Adipocyte (in vitro differentiated cells): ENCODE data around the gene IL17RE.
A peak's percentile ranks its signal among the peaks of the same experiment; 100 is the strongest.
"Not testable (repeated sequence)": the region's sequence is repeated elsewhere in the genome, so short reads cannot be mapped to it uniquely, and the experiment has no call there.

Experiments
- DNase-seq: peaks from one replicate; pipeline ENCODE4 v3.0.0-alpha.2; 2015; ENCODE audit warnings: low read depth
- H3K27me3 ChIP-seq: replicated peaks from 2 replicates; pipeline ENCODE4 v1.7.0; 2013; ENCODE audit warnings: mild to moderate bottlenecking, low read length, moderate library complexity; ENCODE audit not compliant: control insufficient read depth, insufficient read depth
- H3K36me3 ChIP-seq: 2 replicates; pipeline ENCODE4 v1.7.0; 2013; ENCODE audit warnings: low read length, mild to moderate bottlenecking, moderate library complexity; ENCODE audit not compliant: control insufficient read depth, insufficient read depth, severe bottlenecking
- H3K4me1 ChIP-seq: 2 replicates; pipeline ENCODE4 v1.7.0; 2013; ENCODE audit warnings: mild to moderate bottlenecking, low read length, moderate library complexity; ENCODE audit not compliant: control insufficient read depth, insufficient read depth
- H3K4me3 ChIP-seq: 2 replicates; pipeline ENCODE4 v1.7.0; 2013; ENCODE audit warnings: mild to moderate bottlenecking, low read length, moderate library complexity
- H3K9ac ChIP-seq: 2 replicates; pipeline ENCODE4 v1.7.0; 2013; ENCODE audit warnings: mild to moderate bottlenecking, low read length, moderate library complexity
- H3K9me3 ChIP-seq: 2 replicates; pipeline ENCODE4 v1.7.0; 2013; ENCODE audit warnings: mild to moderate bottlenecking, low read length, moderate library complexity; ENCODE audit not compliant: control insufficient read depth

Gene IL17RE

GRCh38 chr3:9896755-9897407 lies 5.8 kb upstream of the IL17RE start:
- peaks cover 21% of the 10 kb centered on the region for H3K36me3 ChIP-seq
- DNase-seq = peak; percentile 28
- peaks cover 58% of the 10 kb centered on the region for H3K4me1 ChIP-seq
- H3K4me3 ChIP-seq, H3K27me3 ChIP-seq, H3K9me3 ChIP-seq, H3K9ac ChIP-seq: not testable (repeated sequence)

- Histone ChIP-seq H3K36me3 (peaks cover 15% of the 10 kb centered on the region), H3K4me1 (peaks cover 59% of the 10 kb centered on the region), H3K9ac (peak overlapping the region; percentile 32), H3K4me3 (no peak overlapping the region), H3K9me3 (no peaks in the 10 kb centered on the region), H3K27me3 (no peaks in the 10 kb centered on the region)
- no peak for DNase-seq
Observed at GRCh38 chr3:9897408-9898372, 5.0 kb upstream of the IL17RE start.

- DNase-seq = no peak
- Histone ChIP-seq H3K9me3 (no peaks in the 10 kb centered on the region), H3K36me3 (peaks cover 5% of the 10 kb centered on the region), H3K4me3 (no peak overlapping the region), H3K4me1 (peaks cover 59% of the 10 kb centered on the region), H3K9ac (peak overlapping the region; percentile 18), H3K27me3 (no peaks in the 10 kb centered on the region)
Observed at GRCh38 chr3:9898467-9899241, 4.0 kb upstream of the IL17RE start.

GRCh38 chr3:9899289-9899791 lies 3.3 kb upstream of the IL17RE start:
- H3K36me3 ChIP-seq = peaks cover 5% of the 10 kb centered on the region

GRCh38 chr3:9900965-9901415 lies 1.7 kb upstream of the IL17RE start:
- H3K9me3 ChIP-seq, H3K27me3 ChIP-seq, H3K4me3 ChIP-seq, H3K9ac ChIP-seq, H3K36me3 ChIP-seq, DNase-seq: not testable (repeated sequence)
- H3K4me1 ChIP-seq = peaks cover 52% of the 10 kb centered on the region

More at GRCh38 chr3:9899289-9899791, 3.3 kb upstream of the IL17RE start:
- H3K9ac ChIP-seq = peak overlapping the region; percentile 18
- H3K4me1 ChIP-seq = peaks cover 57% of the 10 kb centered on the region
- no peaks in the 10 kb centered on the region for H3K9me3 ChIP-seq
- DNase-seq = no peak
- H3K27me3 ChIP-seq = no peaks in the 10 kb centered on the region
- H3K4me3 ChIP-seq = no peak overlapping the region

GRCh38 chr3:9901967-9902366 lies 681 bp upstream of the IL17RE start:
- no peaks in the 10 kb centered on the region for H3K27me3 ChIP-seq
- no peak overlapping the region for H3K9ac ChIP-seq
- H3K4me1 ChIP-seq = peaks cover 47% of the 10 kb centered on the region
- no peaks in the 10 kb centered on the region for H3K9me3 ChIP-seq
- DNase-seq = no peak
- no peaks in the 10 kb centered on the region for H3K36me3 ChIP-seq
- no peak overlapping the region for H3K4me3 ChIP-seq

GRCh38 chr3:9903238-9903624 lies 583 bp downstream of the IL17RE start:
- Histone ChIP-seq H3K4me1 (peaks cover 34% of the 10 kb centered on the region), H3K9me3 (no peaks in the 10 kb centered on the region), H3K9ac (peak overlapping the region; percentile 85), H3K36me3 (peaks cover 6% of the 10 kb centered on the region), H3K4me3 (peak overlapping the region; percentile 75), H3K27me3 (no peaks in the 10 kb centered on the region)
- DNase-seq = peak; percentile 37

- Histone ChIP-seq H3K9me3 (no peaks in the 10 kb centered on the region), H3K27me3 (no peaks in the 10 kb centered on the region), H3K36me3 (peaks cover 6% of the 10 kb centered on the region), H3K4me1 (peaks cover 28% of the 10 kb centered on the region), H3K9ac (peak overlapping the region; percentile 85), H3K4me3 (peak overlapping the region; percentile 75)
- no peak for DNase-seq
Observed at GRCh38 chr3:9903904-9904303, 1.3 kb downstream of the IL17RE start.

GRCh38 chr3:9906480-9906879 lies 3.8 kb downstream of the IL17RE start:
- H3K4me1 ChIP-seq = peaks cover 27% of the 10 kb centered on the region
- H3K36me3 ChIP-seq = peaks cover 6% of the 10 kb centered on the region
- DNase-seq = no peak
- no peaks in the 10 kb centered on the region for H3K27me3 ChIP-seq
- H3K9ac ChIP-seq = no peak overlapping the region
- H3K4me3 ChIP-seq = no peak overlapping the region
- no peaks in the 10 kb centered on the region for H3K9me3 ChIP-seq

GRCh38 chr3:9908286-9908685 lies 5.6 kb downstream of the IL17RE start:
- H3K4me1 ChIP-seq = peaks cover 25% of the 10 kb centered on the region
- peaks cover 10% of the 10 kb centered on the region for H3K36me3 ChIP-seq
- H3K9ac ChIP-seq = no peak overlapping the region
- no peak overlapping the region for H3K4me3 ChIP-seq
- no peaks in the 10 kb centered on the region for H3K9me3 ChIP-seq
- no peak for DNase-seq
- no peaks in the 10 kb centered on the region for H3K27me3 ChIP-seq
